Measurements from ENCODE around the gene TCOF1. TPM values are rescaled to one million over a fixed set of nuclear protein-coding genes. Genes with fewer than 3 reads are reported as not detected.

Gene TCOF1
- total RNA-seq, 1 donor from 2014 or later, result 33.2 TPM

- H3K4me3 ChIP-seq (ENCODE audit: low read depth, low read length), result no peak overlapping the region
- TF ChIP-seq, protein P1, sequence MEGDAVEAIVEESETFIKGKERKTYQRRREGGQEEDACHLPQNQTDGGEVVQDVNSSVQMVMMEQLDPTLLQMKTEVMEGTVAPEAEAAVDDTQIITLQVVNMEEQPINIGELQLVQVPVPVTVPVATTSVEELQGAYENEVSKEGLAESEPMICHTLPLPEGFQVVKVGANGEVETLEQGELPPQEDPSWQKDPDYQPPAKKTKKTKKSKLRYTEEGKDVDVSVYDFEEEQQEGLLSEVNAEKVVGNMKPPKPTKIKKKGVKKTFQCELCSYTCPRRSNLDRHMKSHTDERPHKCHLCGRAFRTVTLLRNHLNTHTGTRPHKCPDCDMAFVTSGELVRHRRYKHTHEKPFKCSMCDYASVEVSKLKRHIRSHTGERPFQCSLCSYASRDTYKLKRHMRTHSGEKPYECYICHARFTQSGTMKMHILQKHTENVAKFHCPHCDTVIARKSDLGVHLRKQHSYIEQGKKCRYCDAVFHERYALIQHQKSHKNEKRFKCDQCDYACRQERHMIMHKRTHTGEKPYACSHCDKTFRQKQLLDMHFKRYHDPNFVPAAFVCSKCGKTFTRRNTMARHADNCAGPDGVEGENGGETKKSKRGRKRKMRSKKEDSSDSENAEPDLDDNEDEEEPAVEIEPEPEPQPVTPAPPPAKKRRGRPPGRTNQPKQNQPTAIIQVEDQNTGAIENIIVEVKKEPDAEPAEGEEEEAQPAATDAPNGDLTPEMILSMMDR (IDR thresholded peaks at IDR 0.05; ENCODE audit: insufficient read depth, low read length, poor library complexity, severe bottlenecking), result no peak
- peaks cover 2% of the 10 kb centered on the region for H3K36me3 ChIP-seq (ENCODE audit: control insufficient read depth, insufficient read depth, low read length)
- no peaks in the 10 kb centered on the region for H3K27me3 ChIP-seq (ENCODE audit: control insufficient read depth, insufficient read depth, low read length)
- DNase-seq (ENCODE audit: low read depth), result no peak
Measured at GRCh38 chr5:150402229-150402773, 44.8 kb downstream of the TCOF1 start.

- no peaks in the 10 kb centered on the region for H3K27me3 ChIP-seq (ENCODE audit: control insufficient read depth, insufficient read depth, low read length)
- peaks cover 2% of the 10 kb centered on the region for H3K36me3 ChIP-seq (ENCODE audit: control insufficient read depth, insufficient read depth, low read length)
- DNase-seq (ENCODE audit: low read depth), result no peak
- no peak overlapping the region for H3K4me3 ChIP-seq (ENCODE audit: low read depth, low read length)
- TF ChIP-seq, protein P1 (IDR thresholded peaks at IDR 0.05; ENCODE audit: insufficient read depth, low read length, poor library complexity, severe bottlenecking), result no peak
Measured at GRCh38 chr5:150402901-150403342, 45.4 kb downstream of the TCOF1 start.

GRCh38 chr5:150404121-150404520 is 46.6 kb downstream of the TCOF1 start:
- no peaks in the 10 kb centered on the region for H3K27me3 ChIP-seq (ENCODE audit: control insufficient read depth, insufficient read depth, low read length)

GRCh38 chr5:150404535-150404934 is 47.0 kb downstream of the TCOF1 start:
- Histone ChIP-seq H3K4me3 (ENCODE audit: low read depth, low read length) (no peak overlapping the region), H3K27me3 (ENCODE audit: control insufficient read depth, insufficient read depth, low read length) (no peaks in the 10 kb centered on the region), H3K36me3 (ENCODE audit: control insufficient read depth, insufficient read depth, low read length) (peaks cover 2% of the 10 kb centered on the region)
- TF ChIP-seq, protein P1 (IDR thresholded peaks at IDR 0.05; ENCODE audit: insufficient read depth, low read length, poor library complexity, severe bottlenecking), result no peak
- DNase-seq (ENCODE audit: low read depth), result no peak

More at GRCh38 chr5:150404121-150404520, 46.6 kb downstream of the TCOF1 start:
- H3K4me3 ChIP-seq (ENCODE audit: low read depth, low read length), result no peak overlapping the region
- TF ChIP-seq, protein P1 (IDR thresholded peaks at IDR 0.05; ENCODE audit: insufficient read depth, low read length, poor library complexity, severe bottlenecking), result no peak
- no peak for DNase-seq (ENCODE audit: low read depth)
- peaks cover 2% of the 10 kb centered on the region for H3K36me3 ChIP-seq (ENCODE audit: control insufficient read depth, insufficient read depth, low read length)

DNA sequence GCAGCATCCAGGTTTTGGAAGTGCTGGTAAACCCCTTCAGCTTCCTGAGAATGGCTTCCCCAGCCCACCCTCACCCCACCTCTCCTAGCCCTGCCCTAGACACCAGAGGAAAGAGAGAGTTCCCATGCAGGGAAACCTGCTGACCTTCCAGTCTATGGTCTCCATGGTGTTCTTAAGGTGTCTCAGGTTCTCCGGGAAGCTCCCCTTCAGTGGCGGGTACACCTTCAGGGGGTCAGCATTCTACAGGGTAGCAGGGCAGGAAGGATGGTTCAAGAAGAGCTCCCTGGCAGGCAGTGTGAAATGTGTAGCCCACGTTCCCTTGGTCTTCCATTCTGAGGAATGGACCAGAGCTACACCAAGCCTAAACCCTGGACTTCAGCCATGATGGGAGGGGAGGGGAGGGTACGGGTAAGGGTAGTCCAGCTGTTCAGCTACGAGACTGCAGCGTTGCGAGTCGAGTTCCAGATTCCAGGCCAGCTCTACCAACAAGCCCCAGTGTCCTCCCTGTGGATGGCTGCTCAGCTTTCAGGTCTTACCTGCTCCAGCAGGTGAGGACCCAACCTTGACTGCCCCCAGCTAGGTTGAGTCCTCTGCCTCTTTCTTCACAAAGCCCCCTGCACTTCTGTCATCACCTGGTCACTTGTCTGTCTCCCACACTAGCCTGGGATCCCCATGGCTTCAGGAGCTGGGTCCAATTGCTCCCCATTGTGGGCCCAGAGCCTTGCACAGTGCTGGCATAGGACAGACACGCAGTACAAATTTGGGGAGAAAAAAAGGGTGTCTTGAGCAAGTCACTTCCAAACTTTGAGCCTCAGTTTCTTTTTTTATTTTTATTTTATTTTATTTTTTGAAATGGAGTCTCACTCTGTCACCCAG is 47.7 kb downstream of the TCOF1 start:
- H3K36me3 ChIP-seq (ENCODE audit: control insufficient read depth, insufficient read depth, low read length), result peaks cover 2% of the 10 kb centered on the region
- no peak for DNase-seq (ENCODE audit: low read depth)
- TF ChIP-seq, protein P1 (IDR thresholded peaks at IDR 0.05; ENCODE audit: insufficient read depth, low read length, poor library complexity, severe bottlenecking), result no peak

More for the DNA sequence above, 47.7 kb downstream of the TCOF1 start:
- Histone ChIP-seq H3K4me3 (ENCODE audit: low read depth, low read length) (no peak overlapping the region), H3K27me3 (ENCODE audit: control insufficient read depth, insufficient read depth, low read length) (no peaks in the 10 kb centered on the region)

All from kidney epithelial cell (primary cell).